Stimulated activated CD8-positive, alpha-beta memory T cell treated with anti-CD3 and anti-CD28 coated beads, Interleukin-4, amount 100 ng/mL, for 4 hours (primary cell): ENCODE data around the gene PDIA5.
A peak's percentile ranks its signal among the peaks of the same experiment; 100 is the strongest.

Experiments used
- DNase-seq, 2 donors: peaks; one replicate each; pipeline ENCODE4 v3.0.0-alpha.2; 2020; ENCODE audit warnings: low read depth in 2 of 2, low spot score in 1 of 2

PDIA5 gene

DNA sequence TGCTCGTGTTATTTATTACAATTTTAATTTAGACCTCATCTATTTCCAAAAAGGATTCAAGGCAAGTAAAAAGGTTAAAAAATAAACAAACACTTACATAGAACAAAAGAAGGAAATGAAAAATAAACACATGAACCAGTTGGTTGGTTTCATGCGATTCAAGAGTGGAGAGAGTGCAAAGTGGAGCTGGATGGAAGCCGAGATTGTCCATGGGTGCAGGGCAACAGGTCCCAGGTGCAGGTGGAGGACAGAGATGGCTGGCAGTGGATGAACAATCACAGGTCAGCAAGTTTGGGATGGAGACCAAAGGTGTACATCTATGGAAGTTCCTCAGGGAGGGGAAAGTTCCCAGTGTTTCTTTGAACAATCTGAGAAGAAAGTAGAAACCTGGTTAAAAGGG, 27.6 kb upstream of the PDIA5 start:
- no peak for DNase-seq

DNA sequence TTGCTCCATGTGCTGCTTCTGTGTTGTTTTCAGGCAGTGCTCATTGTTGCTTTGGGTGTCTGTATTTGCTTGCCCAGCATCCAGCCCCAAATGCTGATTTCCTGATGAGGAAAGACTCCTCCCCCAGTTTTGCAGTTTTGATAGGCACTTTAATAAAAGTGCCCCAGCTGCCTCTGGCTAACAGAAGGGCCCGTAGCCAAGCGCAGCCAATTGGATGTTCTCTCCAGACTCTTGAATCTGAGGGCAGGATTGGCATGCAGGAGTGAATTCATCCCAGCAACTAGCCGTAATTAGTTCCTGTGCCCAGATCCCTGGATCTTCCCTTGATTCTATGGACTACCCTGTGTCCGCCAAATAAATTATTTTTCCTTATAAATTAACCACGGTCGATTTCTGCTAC, 24.4 kb upstream of the PDIA5 start:
- no peak for DNase-seq

DNA sequence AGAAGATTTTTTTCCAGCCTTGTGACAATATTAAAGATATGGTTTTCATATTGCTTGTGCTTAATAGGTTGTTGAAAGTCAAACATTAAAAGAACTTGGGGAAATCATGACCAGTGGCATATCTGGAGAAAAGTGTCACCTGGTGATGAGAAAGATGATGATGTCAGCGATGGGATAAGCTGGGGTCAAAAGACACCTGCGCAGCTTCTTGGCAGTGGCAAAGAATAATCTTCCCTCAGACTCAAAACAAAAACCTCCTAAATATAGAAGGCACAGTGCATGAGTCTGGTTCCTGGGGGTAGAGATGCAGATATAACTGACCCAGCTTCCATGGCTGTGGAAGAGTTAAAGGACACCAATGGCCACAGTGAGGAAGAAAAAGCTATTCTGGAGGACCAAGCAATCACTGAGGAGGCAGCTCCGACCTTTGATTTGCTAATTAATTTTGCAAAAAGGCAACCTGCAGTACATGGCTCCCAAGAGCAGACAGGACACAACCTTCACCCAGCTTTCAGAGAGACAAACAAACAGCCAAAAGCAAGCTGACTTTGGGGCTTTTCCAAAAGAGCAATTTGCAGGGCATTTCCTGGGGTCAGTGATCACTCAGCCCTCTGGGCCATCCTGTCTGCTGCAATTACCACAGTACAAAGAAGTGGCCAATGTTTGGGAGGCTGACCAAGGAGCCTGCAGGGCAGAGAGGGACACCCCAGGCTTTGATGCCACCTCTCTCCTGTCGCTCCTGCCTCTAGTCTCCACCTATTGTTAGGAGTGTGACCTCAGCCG, 21.7 kb upstream of the PDIA5 start:
- DNase-seq, result no peak

DNA sequence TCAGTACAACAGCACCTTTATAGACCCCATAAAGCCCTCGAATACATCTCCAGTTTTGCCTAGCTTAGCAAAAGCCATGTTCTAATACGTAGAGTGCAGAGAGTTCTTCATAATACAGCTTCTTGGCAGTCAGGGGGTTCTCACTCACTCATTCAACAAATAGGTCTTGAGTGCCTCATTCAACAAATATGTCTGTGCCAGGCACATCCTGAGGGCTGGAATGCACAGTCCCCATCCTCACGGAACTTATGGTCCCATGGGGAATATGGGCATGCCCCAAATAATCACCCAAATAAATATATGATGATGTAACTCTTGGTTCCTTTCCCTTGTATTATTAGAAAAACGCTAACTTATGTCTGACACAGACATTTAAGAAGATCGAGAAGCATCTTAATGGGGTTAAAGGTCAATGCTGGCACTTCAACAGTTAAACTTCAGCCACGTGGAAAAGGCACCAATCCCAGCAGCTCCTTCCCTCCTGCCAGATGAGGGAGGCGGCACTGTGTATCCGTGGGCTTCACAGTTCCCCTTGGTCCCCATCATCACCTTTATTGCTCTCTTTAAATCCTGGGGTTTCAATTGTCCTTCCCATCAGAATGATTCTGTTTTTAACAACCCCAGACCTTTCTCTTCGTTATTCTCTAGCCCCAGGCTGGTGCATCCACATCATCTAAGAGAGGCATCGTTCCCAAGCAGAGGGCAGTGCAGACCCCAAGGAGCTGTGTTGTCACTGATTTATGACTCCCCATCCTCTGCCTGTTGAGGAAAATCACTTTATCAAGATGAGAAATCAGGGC, 20.4 kb upstream of the PDIA5 start:
- DNase-seq, result no peak

DNA sequence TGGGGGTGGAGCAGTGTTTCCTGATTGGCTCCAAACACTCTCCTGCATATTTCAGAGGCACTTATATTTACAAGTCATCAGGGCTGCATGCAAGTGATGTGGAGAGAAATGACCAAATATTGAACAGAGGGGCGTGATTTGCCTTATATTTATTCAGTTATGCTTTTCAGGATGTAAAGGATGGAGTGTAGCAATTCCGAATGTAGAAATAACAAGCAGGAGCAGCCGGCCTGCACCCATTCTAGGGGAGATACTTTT, 19.8 kb upstream of the PDIA5 start:
- DNase-seq, result no peak

DNA sequence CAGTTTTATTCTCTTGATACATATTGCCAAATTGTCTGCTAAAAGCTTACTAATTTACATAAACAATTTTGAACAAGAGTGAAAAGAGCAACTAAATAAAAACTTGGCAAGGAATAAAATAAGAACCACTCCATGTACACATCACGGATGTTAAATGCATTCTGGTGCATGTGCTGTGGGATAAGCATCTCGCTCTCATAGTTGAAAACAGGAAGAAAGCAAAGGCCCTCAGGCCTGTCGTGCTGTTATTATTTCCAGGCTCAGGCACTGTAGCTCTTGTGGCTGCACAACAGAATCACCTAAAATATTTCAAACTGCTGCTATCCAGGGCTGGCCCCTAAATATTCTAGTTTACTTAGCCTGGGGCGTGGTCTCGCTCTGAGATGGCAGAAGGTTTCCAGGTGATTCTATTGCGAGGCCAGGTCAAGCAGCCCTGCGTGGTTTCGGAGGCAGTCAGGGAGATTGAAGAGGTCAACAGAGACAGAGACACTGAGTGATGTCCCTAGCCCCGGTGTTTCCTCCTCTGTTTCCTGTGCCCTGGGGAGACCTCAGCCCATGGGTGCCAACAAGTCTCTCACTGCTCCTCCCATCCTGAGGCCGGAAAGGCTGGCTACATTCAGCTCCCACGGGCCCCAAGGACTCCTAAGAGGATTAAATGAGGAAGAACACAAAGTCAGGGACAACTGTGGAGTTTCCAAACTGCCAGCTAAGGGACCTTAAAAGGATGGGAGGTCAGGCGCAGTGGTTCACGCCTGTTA, 18.2 kb upstream of the PDIA5 start:
- DNase-seq, result no peak

DNA sequence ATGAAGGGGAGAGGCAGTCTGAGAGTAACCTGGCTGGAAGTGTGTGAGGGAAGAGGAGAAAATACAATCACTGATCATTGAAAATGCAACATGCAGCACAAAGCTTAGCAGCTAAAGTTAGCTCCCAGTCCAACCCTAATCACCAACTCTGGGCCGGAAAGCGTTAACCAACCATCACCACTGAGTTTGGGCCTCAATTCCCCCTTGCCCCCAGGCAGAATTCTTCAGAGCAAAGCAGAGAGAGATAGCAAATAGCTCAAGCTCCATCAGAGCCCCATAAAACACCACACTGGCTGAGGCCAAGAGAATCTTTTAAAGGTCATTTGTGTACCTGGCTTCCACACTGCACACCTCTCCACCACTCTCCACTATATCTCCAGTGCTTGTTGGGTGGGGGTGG, 16.2 kb upstream of the PDIA5 start:
- no peak for DNase-seq

DNA sequence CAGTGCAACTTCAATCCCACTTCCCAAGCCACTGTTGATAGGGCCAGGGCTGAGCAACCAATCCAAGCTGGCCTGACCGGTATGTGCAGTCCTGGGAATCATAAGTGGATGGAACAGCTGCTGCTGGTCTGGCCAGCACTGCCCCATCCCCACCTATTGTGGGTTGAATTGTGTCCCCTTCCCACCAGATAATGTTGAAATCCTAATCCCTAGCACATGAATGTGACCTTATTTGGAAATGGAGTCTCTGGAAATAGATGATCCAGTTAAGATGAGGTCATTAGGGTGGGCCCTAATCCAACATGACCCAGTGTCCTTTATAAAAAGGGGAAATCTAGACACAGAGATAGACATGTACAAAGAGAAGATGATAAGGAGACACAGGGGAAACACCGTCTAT, 13.7 kb upstream of the PDIA5 start:
- no peak for DNase-seq

DNA sequence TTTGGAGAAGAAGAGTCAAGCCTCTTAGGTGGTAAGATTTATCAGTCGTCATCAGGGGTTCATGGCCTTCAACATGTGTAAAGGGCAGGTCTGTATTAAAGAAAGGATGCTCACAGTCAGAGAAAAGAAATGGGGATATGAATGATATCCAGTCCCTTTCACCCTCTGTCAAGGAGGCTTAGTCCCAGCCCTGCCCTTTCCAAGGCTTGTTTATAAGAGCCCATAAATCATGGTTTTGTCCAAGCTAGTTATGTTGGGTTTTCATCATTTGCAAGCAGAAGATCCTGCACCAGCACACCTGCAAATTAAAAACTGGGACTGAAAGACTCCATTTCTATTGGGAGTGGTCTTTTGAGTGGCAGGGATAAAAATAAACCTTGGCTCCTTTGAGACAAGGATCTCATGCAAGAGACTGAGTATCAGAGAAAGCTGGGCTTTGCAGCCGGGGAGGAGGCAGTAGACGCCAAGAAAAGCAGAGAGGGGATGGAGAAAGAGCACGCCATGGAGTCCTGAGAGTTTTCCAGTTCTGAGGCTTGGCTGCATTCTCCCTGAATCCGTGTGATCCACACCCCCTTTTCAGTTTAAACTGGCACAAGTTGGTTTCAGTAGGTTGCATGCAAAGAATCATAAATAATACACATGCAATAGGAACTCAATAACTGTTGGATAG, 12.6 kb upstream of the PDIA5 start:
- DNase-seq, result no peak

DNA sequence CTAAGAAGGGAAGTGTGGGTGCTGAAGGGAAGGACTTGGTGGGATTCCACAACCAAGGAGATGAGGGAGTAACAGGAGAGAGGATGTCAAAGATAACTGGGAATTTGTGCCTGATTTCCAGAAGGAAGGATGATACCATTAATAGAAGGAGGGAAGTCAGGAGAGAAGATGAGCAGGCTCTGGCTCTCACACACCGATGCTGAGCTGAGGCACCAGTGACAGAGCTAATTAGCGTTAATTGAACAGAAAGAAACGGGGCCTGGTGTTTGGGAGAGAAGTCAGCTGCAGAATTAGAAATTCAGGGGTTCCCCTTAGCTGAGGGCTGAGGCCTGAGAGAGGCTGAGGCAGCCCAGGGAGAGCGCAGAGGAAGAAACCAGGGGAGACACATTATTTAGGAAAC, 11.9 kb upstream of the PDIA5 start:
- no peak for DNase-seq

DNA sequence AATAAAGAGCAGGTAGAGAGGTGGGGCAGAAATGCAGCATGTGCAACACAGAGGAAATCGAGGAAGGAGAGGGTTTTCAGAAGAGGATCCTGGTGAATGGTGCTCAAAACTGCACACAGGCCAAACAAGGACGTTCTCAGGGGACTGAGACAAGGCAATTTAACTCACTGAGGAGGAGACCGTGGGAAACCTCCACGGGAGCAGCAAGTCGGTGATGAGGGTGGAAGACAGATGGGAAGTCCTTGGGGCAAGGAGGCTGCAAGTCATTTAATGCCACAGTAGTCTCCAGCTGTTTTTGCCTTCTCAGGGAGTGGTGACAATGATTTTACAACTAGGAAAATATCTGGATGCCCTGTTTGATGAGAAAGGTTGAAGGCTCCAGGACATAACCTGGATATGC, 11.5 kb upstream of the PDIA5 start:
- DNase-seq, result no peak

DNA sequence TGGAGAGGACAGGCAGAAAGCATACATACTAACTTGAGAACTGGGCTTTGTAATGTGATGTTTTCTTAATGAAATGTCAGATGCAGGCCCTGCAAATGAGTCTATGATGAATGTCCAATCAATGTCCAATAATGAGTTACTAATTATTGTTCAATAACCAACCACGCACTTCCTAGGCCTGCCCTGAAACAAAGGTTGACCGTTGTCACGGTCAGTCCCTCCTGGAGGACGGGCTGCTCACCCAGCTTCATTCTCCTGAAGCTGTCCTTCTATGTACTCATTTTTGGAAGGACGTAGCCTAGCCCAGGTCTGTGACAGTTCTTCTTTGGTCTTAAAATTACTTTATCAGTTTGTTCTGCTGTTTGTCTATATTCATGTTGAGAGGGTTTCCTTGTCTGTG, 8.3 kb upstream of the PDIA5 start:
- no peak for DNase-seq

DNA sequence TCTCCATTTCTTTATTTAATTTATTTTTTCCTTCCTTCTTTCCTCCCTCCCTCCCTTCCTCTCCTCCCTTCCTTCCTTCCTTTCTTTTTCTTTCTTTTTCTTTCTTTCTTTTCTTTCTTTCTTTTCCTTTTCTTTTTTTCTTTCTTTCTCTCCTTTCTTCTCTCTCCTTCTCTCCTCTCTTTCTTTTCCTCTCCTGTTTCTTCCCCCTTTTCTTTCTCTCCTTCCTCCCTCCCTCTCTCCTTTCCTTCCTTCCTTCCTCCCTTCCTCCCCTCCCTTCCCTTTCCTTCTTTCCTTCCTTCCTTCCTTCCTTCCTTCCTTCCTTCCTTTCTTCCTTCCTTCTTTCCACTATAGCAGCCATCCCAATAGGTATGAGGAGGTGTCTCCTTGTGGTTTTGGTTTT, 6.8 kb upstream of the PDIA5 start:
- no peak for DNase-seq

DNA sequence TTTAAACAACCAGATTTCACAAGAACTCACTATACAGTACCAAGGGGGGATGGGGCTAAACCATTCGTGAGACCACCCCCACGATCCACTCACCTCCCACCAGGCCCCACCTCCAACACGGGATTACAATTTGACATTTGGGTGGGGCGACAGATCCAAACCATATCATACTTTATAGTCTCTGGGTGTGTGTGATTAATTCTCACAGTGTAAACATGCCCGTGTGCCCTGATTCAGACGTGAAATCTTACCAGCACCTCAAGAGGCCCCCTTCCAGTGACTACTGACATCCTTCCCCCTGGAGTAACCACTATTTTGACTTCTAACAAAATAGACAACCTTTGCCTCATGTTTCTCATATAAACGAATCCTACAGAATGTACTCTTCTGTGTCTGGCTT, 5.0 kb upstream of the PDIA5 start:
- DNase-seq, result no peak

DNA sequence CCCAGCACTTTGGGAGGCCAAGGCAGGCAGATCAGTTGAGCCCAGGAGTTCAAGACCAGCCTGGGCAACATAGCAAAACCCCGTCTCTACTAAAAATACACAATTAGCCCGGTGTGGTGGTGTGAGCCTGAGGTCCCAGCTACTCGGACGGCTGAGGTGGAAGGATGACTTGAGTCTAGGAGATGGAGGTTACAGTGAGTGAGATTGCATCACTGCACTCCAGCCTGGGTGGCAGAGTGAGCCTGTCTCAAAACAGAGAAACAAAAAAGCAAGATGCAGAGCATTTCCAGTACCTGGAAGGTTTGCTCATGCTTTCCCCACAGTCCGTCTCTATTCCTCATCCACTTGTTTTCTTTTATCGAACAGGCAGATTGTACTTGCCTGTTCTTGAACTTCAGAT, 3.8 kb upstream of the PDIA5 start:
- no peak for DNase-seq

DNA sequence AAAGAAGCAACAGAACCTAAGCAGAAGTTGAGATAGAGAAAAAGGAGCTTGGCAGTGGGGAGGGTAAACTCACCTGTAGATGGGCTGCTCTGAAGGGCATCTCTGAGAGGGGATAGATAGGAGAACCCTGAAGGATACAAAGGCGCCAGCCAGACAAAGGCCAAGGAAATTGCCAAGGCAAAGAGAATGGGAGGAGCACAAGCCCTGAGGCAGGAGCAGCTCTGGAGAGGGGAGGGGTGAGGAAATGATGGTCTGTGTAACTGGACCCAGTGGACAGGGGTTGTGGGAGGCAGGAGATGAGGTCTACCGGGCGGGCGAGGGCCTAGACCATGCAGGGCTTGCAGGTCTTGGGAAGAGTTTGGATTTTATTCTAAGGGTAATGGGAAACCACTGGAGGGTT, 2.3 kb upstream of the PDIA5 start:
- no peak for DNase-seq

DNA sequence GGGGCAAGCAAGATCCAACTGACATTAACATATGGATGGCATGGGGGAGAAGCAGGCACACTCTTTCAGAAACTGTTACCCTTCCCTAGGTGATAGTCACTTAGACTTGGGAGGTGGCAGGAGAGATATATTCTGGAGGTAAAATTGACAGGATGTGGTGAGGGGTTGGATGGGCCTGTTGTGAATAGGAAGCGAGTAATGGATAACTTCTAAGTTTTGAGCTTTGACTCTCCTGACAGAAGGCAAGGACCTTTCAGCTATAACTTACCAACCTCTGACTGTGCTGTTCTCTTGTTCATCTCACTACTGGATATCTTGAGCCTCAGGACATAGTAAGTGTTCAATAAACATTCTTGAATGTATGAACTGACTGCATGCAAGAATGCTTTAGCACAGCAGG, 1.9 kb upstream of the PDIA5 start:
- no peak for DNase-seq

DNA sequence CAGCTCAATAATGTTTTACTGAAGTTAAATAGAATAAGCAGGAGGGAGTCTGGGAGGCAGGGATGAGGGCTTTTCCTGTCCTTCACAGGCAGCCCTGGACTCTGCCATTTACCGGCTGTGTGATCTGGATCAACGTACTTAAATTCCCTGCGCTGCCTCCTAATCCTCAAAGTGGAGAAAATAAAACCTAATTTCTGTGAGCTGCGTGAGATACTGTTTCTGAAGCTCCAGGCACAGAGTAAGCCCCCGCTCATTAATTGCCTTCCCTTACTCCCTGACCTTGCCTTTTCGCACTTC, 278 bp upstream of the PDIA5 start:
- no peak for DNase-seq

DNA sequence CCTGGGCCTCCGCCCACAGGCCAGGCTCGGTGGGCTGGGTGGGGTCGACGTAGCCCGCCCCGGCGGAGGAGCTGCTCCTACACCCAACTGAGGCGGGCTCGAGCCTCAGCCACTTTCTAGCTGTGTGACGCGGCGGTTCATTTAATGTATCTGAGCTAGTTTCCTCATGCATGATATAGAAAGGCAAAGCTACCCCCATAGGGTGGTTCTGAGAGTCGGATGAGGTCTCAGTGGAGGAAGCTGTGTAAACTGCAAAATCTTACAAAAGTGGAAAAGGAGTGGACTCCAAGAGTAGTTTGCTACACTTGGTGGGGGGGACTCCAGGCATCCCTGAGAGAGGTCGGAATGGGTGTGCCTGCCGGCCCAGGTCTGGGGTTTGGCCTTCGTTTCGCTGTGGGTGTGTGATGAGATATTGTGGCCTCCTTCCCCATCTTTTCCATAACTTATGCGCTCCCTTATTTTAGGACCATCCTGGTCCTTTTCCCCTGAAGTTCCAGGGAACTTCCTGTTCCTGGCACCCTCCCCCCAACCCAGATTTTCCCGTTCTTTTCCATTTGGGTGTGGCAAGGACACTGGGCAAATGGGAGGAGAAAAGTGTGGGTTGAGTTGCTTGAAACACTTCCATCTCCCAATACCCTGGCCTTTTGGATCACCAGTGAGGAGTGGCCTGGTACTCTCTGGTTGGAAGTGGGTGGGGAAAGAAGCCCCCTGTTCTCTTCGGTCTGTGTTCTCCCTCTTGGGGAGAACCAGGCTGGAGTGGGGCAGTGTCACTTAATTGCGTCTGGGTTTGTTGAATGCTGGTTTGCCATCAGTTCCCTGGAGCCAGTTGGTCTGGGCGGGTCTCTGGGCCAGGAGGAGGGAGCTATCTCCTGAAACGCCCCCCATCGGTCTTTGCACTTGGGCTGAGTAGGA, 1.1 kb downstream of the PDIA5 start:
- DNase-seq, result peak in 1 of 2 donors; percentile 15

DNA sequence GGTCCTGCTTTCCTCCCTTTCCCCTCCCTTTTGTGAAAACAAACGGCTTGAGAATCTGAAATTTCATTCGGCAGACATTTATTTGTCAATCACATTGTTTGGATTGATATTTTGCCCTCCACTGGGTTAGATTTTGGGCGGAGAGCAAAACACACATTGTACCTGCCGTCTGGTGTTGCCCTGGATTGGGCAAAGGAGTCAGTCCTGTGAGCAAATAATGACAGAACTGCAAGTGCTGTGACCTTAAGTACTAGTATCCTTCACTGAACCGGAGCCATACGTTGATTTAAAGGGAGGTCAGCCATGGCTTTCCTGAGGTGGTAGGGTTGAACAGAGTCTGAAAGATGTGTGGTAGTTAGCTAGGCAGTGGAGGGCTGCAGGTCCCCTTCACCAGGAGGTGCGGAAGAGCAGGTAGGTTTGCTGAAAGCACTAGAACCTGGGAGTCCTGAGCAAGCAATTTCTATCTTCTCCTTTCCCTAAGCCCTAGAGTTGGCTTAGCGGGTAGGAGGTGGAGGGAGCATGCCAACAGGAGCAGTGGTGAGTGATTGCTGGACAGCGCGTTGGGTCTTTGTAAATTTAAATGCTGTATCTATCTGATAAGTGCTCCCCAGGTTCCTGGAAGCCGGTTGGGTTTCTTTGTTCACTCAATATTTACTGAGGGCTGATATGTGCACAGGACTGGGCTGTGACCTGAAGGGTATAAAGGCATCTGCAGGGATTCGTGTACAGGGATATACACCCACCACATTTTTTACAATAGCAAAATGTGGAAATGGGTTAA, 2.0 kb downstream of the PDIA5 start:
- DNase-seq, result no peak
